ENCODE measurements around the gene TBX3.

TBX3 gene

GRCh38 chr12:114625294-114625851 is 58.6 kb downstream of the TBX3 start:
- peak; percentile 43 for DNase-seq

- DNase-seq, result no peak
Measured at GRCh38 chr12:114623737-114624136, 60.2 kb downstream of the TBX3 start.

Data from fibroblast of skin of scalp (primary cell).